Activated CD4-positive, alpha-beta T cell treated with anti-CD3 and anti-CD28 coated beads, Interleukin-2, amount 50 U/mL, for 16 hours (primary cell): ENCODE measurements around the gene PRR23C.

Experiments
- DNase-seq: peaks from one replicate; pipeline ENCODE4 v3.0.0-alpha.2; 2020

PRR23C gene

GRCh38 chr3:138995706-138996105, 49.0 kb downstream of the PRR23C start:
- no peak for DNase-seq
